ENCODE data around the gene ARMC10. TPM values are rescaled to one million over a fixed set of nuclear protein-coding genes. Genes with fewer than 3 reads are reported as not detected.
"Not testable (repeated sequence)": the region's sequence is repeated elsewhere in the genome, so short reads cannot be mapped to it uniquely, and the experiment has no call there.

Gene ARMC10
- total RNA-seq, 1 donor from 2014 or later: 28.8 TPM

DNA sequence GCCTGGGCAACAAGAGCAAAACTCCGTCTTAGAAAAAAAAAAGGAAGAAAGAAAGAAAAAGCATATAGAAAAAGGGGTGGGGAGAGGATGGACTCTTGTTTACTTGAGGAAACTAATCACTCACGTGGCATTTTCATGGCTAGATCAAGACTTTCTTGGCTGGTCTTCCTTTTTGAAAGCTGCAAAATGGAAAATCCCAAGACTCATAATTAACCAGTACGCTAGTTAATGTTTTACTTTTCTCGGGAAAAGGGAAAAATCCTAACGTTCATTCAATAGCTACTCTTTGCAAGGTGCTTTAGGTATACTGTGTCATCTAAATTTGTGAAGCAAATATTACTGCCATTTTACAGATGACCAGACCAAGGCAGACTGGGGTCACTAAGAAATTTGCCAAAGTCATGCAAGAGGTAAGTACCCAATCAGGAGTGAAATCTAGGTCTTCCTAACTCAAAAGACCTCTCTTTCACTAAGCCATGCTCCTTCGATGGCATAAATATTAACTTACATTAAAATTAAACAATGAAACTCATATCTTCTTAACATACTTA, 49.6 kb downstream of the ARMC10 start:
- no peak for DNase-seq

DNA sequence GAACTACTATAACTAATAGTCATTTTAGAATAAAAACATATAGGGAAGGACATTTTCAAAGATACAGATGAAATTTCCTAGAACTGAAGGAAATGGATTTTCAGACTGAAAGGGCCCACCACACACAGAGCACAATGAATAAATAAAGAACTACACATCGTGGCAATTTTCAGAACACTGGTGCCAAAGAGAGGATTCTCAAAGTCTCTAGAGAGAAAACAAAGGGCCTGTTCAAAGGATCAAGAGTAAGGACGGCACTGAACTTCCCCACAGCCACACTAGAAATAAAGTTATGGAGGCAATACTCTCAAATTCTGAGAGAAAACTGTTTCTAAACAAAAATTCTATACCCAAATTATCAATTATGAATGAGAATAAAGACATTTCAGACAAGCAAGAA, 52.1 kb downstream of the ARMC10 start:
- DNase-seq: no peak

DNA sequence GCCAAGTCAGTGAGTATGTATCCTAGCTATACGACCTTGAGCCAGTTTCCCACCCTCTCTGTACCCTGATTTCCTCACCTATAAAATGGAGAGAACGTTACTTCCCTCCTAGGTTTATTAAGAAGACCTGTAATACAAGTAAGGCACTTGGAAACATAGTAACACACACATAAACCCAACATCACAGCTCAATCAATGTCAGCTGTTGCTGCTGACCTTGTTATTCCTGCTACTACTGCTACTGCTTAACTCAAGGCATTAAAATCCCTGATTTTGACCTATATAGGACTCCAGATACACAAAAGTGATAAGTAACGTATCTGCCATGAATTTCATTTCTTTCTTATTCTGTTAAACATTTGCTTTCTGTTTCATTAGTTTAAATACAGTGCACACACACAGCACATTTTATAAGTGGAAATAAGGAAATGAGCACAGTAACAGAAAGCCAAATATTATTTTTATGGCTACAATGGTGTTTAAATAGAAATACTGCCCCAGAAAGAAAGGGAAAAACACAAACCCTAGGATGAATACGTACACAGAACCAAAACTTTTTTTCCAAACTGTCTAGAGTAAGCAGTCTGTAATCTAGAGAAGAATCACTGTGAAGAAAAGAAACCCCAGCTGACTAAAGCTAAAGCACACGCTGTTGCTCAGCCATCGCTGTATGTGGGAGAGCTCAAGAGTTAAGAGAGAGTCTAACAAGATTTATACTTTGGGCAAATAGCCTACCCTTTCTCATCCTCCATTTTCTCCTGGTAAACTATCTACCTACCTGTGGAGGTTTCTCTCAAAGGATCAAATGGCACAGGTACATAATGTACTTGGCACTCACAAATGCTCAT, 55.0 kb downstream of the ARMC10 start:
- no peak for DNase-seq

DNA sequence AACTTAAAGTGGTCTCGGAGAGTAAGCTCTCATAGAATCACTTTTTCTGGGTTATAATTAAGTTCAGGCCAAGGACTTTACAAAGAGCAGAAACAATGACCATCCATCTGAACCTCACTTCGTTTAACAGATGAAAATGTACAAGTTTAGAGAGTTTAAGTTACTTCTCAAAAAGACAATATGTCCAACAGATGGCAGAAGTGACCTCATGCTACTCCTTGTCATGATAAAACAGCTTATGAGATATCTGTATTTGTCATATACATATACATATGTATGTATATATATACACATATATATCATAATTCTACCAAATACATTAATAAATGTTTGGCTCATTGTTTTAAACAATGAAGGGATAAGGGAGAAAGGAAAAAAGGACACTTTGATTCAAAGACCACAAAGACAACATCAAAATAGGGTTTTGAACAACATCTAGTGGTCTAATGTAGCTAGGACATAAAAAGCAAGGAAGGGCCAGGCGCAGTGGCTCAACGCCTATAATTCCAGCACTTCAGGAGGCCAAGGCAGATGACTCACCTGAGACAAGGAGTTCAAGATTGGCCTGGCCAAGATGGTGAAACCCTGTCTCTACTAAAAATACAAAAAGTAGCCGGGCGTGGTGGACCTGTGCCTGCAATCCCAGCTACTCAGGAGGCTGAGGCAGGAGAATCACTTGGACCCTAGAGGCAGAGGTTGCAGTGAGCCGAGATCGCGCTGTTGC, 56.1 kb downstream of the ARMC10 start:
- no peak for DNase-seq

DNA sequence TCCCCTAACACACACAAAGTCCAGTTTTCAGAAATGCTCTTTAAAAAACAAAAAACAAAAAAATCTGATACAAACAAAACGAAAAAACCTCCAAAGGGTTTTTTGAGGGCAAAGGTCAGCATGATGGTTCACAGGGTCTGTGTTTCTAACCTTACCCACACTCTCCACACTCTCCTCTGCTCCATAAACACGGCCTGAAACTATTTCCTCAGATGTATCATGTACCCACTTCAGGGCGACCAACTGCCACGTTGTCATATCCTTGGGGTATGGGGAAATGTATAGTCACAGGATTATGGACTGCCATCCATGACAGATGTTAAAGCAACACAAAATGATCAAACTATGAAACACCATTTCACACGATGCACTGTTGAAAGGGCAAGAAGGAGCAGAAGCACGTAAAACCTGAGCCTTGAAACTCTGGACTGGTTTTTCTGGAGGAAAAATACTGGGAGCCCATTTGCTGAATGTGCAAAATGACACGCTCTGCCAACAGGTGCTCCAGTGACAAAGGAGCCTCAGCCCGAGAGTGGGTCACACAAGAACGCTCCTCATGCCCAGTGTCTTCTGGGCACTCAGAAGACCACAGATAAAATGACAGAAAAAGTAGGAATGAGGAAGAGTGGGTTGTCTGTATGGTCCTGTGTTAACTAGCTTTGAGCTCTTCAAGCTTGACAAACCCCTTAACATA, 58.2 kb downstream of the ARMC10 start:
- no peak for DNase-seq

DNA sequence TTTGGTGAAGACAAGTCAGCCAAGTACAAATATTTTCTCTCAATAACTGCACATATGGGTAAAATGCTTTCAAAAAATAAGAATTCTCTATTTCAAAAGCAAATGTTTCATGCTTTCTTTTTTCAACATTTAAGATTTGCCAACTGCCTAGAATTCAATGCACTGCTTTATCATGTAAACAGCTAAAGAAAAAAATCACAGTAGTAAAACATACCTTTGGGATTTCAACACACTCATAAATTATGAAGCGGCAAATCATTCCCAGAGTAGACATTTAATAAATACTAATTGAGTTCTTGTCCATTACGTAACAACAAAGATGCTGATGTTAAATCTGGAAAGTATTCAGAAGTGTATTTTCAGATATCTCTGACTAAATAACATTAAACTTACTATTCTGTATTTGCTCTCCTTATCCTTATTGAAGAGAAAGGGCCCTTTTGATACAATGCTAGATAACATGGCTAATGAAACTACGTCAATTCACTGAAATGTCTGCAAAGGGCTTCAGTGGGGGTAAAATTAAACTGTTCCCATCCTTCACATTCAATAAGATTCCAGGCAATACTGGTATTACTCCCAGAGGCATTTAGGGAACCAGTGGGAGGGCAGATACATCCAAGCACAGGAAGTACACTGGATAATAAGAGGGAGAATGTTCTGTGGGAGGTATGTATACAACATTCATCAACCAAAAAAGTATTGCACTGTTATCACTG, 60.1 kb downstream of the ARMC10 start:
- no peak for DNase-seq

DNA sequence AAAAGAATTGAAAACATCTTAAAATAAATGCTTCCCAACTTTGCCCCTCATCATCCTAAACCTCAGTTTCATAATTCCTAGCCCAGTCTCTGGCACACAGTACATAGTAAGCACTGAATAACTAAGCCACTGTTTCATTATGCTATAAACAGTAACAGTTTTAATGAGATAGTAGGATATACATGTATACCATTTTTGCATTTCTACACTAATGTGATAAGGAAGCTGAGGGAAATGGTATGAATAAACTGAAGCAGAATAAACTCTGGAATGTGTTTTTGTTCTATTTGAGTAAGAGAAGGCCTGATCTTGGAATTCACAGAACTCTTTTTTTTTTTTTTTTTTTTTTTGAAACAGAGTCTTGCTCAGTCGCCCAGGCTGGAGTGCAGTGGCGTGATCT, 65.1 kb downstream of the ARMC10 start:
- no peak for DNase-seq

DNA sequence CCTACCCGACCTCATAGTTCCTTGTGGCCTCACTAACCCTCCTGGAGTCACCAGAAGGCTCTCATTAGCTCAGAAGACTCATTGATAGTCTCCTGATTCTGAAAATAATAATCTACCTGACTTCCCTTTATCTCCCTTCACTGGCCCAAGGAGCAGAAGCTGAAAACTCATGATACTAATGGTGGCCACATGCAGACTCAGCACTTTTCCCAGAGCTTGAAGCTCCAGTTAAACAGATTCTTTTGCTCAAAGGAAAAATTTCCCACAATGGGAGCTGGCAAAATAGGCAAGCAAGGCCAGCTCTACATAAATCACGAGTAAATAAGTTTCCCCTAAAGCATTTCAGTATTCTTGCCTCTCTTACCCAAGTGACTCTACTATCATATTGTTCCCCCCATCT, 65.7 kb downstream of the ARMC10 start:
- no peak for DNase-seq

DNA sequence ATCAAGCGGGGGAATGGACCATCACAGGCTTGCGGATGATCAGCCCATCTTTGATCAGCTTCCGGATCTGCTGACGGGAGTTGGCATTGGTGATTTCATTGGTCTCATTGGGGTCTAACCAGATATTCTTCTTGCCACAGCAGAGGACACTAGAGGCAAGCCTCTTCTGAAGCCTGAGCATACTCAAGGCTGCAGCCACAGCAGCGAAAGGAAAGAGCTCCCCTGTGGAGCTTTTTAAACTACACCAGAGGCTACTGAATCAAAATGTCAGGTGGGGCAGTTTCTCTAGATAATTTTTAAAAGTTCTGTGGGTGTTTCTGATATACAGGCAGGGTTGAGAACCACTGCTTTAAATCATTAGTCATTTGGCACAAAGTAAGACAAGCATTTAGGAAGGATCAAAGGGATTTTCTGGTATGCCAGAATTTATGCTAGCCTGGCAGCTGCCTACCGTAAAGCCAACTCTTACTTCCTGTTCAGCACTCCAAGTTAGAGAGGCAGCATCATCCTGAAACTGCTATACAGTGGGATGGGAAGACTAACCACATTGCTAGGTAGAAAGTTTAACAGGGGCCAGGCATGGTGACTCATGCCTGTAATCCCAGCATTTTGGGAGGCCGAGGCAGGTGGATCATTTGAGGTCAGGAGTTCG, 66.9 kb downstream of the ARMC10 start:
- no peak for DNase-seq

DNA sequence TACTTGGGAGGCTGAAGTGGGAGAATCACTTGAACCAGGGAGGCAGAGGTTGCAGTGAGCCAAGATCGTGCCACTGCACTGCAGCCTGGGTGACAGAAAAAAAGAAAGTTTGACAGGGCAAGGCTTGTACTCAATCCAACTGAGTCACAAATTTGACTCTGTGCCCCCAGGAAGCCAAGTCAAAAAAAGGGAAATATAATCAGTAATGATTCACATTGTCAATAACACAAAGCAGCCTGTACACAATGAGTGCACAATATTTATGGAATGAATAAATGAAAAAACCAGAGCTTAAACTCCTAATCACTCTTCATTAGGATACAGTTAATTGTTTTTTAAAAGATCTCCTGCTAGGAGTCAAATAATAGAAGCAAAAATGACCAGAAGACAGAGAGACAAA, 67.6 kb downstream of the ARMC10 start:
- no peak for DNase-seq

DNA sequence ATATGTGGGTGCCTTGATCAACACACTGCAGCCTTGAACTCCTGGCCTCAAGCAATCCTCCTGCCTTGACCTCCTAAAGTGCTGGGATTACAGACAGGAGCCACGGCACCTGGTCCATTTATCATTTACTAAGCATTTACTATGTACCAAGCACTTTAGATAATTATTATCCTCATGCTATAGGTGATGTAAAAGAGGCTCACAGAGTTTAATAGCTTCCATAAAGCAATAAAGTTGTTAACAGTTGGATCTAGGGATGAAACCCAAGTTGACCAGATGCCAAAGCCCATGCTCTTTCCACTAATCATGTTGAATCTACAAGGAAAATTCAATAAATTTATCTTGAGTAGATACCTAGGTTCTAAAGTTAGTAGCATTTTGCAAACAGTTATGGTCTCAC, 68.9 kb downstream of the ARMC10 start:
- DNase-seq: no peak

DNA sequence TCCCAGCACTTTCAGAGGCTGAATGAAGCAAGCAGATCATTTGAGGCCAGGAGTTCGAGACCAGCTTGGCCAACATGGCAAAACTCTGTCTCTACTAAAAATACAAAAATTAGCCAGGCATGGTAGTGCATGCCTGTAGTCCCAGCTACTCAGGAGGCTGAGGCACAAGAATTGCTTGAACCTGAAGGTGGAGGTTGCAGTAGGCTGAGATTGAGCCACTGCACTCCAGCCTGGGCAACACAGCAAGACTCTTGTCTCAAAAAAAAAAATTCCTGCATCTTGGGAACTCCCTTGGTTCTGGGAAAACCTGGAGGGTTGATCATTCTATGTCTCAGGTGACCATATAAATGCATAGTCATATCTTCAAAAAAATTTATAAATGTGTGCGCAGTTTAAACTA, 69.8 kb downstream of the ARMC10 start:
- not testable (repeated sequence) for DNase-seq

DNA sequence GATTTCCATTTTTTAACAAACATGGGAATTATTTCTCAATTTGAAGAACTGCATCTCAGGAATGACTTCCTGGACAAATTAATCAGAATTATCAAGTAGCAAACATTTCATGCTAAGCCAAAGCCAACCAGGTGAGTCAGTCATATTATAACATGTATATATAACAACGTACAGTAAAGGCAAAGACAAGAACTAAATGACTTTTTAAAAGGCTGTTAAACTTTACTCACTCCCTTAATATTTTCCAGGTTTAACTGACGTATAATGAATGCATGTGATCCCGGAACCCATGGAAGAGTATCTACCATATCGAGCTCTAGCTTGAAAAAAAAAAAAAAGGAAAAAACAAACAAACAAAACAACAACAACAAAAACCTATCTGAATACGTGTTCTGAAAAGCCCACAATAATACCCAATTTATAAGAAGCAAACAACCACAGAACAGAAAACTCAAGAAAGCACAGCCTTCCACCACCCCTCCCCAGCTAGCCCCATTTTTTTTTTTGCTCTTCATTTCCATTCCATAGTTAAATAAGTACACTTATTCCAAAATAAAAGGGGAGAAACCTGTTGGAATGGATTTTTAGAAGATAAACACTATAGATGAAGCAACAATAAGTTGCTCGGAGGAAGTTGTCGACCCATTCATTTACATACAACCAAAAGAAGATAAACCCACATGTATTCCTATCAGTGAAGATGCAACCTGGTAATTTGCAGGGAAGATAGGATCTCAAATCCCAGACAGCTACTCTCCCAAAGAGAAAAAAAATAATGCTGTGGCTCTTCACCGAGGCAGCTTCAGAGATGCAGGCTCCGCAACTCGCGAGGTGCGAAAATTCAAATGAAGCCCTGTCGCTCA, 73.4 kb downstream of the ARMC10 start:
- DNase-seq: peak; percentile 32

Other genes starting within 250 kb of the ARMC10 start
- 38.0 TPM for gene LRRC17, start 162.1 kb upstream of the ARMC10 start, total RNA-seq
- 1.3 TPM for gene FBXL13, start 344 bp upstream of the ARMC10 start, total RNA-seq
- 22.4 TPM for gene NAPEPLD, start 74.0 kb downstream of the ARMC10 start, total RNA-seq
- gene PMPCB, start 222.3 kb downstream of the ARMC10 start, total RNA-seq: 63.0 TPM

All from tongue (tissue), 2 donors.